ENCODE measurements around the gene SPSB1.

The SPSB1 gene

GRCh38 chr1:9306006-9306405 is 13.3 kb downstream of the SPSB1 start:
- no peak for ATAC-seq
- TF ChIP-seq CSDC2 (CRISPR knock-in tag; IDR thresholded peaks at IDR 0.05) (no peak), BACH2 (CRISPR knock-in tag; IDR thresholded peaks at IDR 0.05; ENCODE audit: borderline replicate concordance) (no peak), SNAI2 (CRISPR knock-in tag; IDR thresholded peaks at IDR 0.05) (no peak), GLIS3 (CRISPR knock-in tag; IDR thresholded peaks at IDR 0.05) (no peak), ZFP3 (CRISPR knock-in tag; IDR thresholded peaks at IDR 0.05) (no peak), TCF4 (CRISPR knock-in tag; IDR thresholded peaks at IDR 0.05; ENCODE audit: borderline replicate concordance) (no peak), ZFP30 (CRISPR knock-in tag; IDR thresholded peaks at IDR 0.05) (no peak), TSHZ2 (CRISPR knock-in tag; IDR thresholded peaks at IDR 0.05) (no peak), CREB5 (CRISPR knock-in tag; IDR thresholded peaks at IDR 0.05; ENCODE audit: low read depth) (no peak), ARNTL (CRISPR knock-in tag; IDR thresholded peaks at IDR 0.05; ENCODE audit: borderline replicate concordance, low read depth) (no peak), ZC3H10 (CRISPR knock-in tag; IDR thresholded peaks at IDR 0.05) (no peak), CSRNP3 (CRISPR knock-in tag; IDR thresholded peaks at IDR 0.05) (no peak), ESRRG (CRISPR knock-in tag; IDR thresholded peaks at IDR 0.05) (no peak), POU6F1 (CRISPR knock-in tag; IDR thresholded peaks at IDR 0.05; ENCODE audit: borderline replicate concordance, low read depth) (no peak), RARB (CRISPR knock-in tag; IDR thresholded peaks at IDR 0.05) (no peak), PATZ1 (CRISPR knock-in tag; IDR thresholded peaks at IDR 0.05; ENCODE audit: borderline replicate concordance) (no peak), TOX (CRISPR knock-in tag; IDR thresholded peaks at IDR 0.05; ENCODE audit: borderline replicate concordance) (no peak)

- TF ChIP-seq BACH2 (CRISPR knock-in tag; IDR thresholded peaks at IDR 0.05; ENCODE audit: borderline replicate concordance), result no peak
- no peak for TF ChIP-seq CREB5 (CRISPR knock-in tag; IDR thresholded peaks at IDR 0.05; ENCODE audit: low read depth)
- no peak for TF ChIP-seq CSRNP3 (CRISPR knock-in tag; IDR thresholded peaks at IDR 0.05)
- no peak for TF ChIP-seq SNAI2 (CRISPR knock-in tag; IDR thresholded peaks at IDR 0.05)
- TF ChIP-seq TCF4 (CRISPR knock-in tag; IDR thresholded peaks at IDR 0.05; ENCODE audit: borderline replicate concordance), result peak; percentile 72; the same call in 1 of the 2 replicates
- no peak for ATAC-seq
Measured at GRCh38 chr1:9307303-9307702, 14.6 kb downstream of the SPSB1 start.
